SK-N-MC (cell line): ENCODE results near the gene ZBTB46.

ENCODE experiments used
- EZH2 ChIP-seq: fragments of 200-600 bp; sonication (generic); IDR thresholded peaks from one replicate; pipeline ENCODE4 v1.6.1; 2017; ENCODE audit warnings: antibody characterized with exemption
- FOXP2 ChIP-seq: optimal IDR thresholded peaks from 2 replicates; pipeline ENCODE3; 2011; ENCODE audit warnings: mild to moderate bottlenecking, moderate library complexity; ENCODE audit not compliant: insufficient read depth; ENCODE audit errors: extremely low read length, control extremely low read depth
- POLR2AphosphoS5 ChIP-seq: IDR thresholded peaks from 2 replicates; pipeline ENCODE4 v1.6.1; 2012; ENCODE audit warnings: mild to moderate bottlenecking, low read depth, low read length, borderline replicate concordance

DNA sequence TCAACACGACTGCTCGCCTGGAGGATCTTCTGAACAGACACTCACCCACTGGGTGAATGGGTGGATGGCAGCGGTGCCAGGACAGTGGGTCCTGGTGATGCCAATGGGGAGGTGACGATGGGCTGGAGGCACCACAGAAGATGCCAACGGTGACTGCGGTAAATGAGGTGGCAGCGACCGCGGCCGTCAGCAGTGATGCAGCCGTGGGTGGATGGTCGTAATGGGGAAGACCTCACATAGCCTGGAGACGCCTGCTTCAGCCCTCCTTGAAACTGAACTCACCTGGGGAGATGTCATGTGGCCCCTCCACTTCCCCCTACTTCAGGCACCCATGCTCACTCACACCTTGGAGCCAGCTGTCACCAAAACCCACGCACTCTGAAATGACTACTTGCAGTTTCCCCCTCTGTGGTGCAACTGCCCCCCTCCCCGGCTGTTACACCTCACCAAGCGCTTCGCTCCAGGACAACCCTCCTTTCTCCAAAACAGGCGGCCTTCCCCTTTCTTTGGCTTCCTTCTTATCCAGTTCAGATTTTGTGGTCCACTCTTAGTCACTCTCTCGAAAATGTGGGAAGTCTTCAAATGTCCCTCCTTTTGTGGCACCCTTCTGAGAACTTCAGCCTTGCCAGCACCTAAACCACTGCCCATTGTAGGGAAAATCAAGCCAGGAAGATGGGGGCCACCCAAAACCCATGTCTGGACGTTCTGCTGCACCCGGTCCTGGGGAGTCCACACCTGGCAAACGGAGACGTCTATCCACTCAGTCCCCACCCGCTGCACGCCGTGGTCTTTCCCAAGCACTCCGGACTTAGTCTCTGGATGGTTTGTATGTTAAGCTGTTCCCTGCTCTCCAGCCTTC lies 19.9 kb upstream of the ZBTB46 start:
- TF ChIP-seq EZH2 (no peak), POLR2AphosphoS5 (no peak), FOXP2 (no peak)
